LNCAP (cell line): ENCODE results near the gene COL6A2.

Experiments used
- CTCF ChIP-seq: fragments of 450-650 bp; IDR thresholded peaks from 2 replicates; pipeline ENCODE4 v1.5.1; 2017; ENCODE audit warnings: mild to moderate bottlenecking

The COL6A2 gene

GRCh38 chr21:46092026-46092764 is 5.7 kb upstream of the COL6A2 start:
- TF ChIP-seq CTCF, result no peak

DNA sequence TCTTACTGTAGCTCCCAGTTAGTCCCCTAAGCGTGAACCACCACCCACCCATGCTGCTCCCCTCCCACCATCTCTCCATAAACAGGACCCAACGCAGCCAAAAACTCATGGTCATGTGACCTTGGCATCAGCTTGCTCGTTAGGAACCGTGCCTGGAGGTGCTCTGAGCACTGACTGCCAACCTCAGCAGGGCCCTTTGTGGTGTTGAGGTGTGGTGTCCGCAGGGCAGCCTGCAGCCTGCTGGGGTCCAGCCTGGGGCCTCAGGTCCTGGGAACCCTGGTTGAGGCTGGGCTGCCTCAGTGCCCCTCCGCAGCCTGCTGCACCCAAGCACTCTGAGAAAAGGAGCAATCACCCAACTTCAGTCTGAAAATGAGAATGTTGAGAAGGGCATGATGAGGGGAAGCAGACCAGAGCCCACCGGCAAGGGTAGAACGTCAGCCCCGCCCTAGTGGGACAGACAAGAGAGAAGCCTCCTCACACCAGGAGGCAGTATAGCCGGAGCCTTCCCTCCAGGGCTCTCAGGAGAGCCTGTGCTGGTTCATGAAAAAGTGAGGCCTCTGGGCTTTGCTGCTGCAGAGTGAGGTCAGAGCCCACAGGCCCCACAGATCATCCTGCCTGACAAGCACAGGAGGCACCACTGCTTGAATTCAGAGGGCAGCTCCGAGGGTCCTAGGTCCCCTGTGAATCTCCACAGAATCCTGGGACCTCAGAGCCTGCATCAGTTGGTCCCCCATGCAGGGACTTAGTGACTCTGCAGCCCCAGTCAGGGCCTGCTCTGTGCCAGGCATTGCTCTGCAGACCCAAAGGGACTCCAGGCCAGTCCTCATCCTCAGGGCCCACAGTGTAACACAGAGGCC is 4.9 kb upstream of the COL6A2 start:
- no peak for TF ChIP-seq CTCF

- no peak for TF ChIP-seq CTCF
Measured at GRCh38 chr21:46093668-46094400, 4.1 kb upstream of the COL6A2 start.

- no peak for TF ChIP-seq CTCF
Measured at GRCh38 chr21:46094401-46095082, 3.4 kb upstream of the COL6A2 start.

DNA sequence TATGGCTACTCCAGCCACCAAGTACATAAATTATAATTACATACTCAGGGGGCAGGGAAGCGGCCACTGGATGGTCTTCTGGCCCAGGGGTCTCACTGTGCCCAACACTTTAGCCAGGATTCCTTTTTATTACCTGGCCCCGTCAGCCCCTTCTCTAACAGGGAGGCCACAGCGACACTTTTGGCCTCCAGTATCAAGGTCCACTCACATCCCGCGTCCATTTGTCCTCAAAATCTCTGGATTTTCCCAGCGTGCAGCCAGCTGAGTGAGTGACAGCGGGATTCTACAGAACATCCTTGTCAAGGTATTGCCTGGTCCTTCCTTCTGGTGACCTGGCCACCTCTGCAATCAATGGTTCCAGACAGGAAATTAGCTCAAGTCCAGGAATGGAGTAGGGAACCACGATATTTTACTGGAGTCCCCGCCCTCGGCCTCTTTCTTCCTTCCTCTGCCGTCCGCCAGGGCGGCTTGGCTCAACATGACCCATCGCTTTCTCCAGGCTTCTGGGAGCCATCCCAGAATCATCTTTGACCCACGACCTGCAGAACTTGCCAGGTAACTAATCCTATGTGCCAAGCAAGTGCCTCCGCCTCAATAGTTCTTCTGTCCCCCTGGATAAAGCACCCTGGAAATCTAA is 2.7 kb upstream of the COL6A2 start:
- peak; percentile 7; the same call in 1 of the 2 replicates for TF ChIP-seq CTCF

GRCh38 chr21:46095814-46096595 is 1.9 kb upstream of the COL6A2 start:
- no peak for TF ChIP-seq CTCF
